ENCODE results near the gene CCDC154.

The CCDC154 gene

GRCh38 chr16:1398826-1399581 lies 45.4 kb downstream of the CCDC154 start:
- no peak overlapping the region for H3K4me3 ChIP-seq (ENCODE audit: control insufficient read depth, low read depth, low read length)
- no peak for DNase-seq (ENCODE audit: low read depth)

GRCh38 chr16:1398351-1398750 lies 46.0 kb downstream of the CCDC154 start:
- H3K4me3 ChIP-seq (ENCODE audit: control insufficient read depth, low read depth, low read length) = no peak overlapping the region
- no peak for DNase-seq (ENCODE audit: low read depth)
- no peak for TF ChIP-seq CTCF (conservative IDR thresholded peaks at IDR 0.05; ENCODE audit: control insufficient read depth, insufficient read depth, low read depth, low read length)

More at GRCh38 chr16:1398826-1399581, 45.4 kb downstream of the CCDC154 start:
- TF ChIP-seq CTCF (conservative IDR thresholded peaks at IDR 0.05; ENCODE audit: control insufficient read depth, insufficient read depth, low read depth, low read length) = no peak

- TF ChIP-seq CTCF (conservative IDR thresholded peaks at IDR 0.05; ENCODE audit: control insufficient read depth, insufficient read depth, low read depth, low read length) = no peak
- no peak for DNase-seq (ENCODE audit: low read depth)
- H3K4me3 ChIP-seq (ENCODE audit: control insufficient read depth, low read depth, low read length) = no peak overlapping the region
Measured at GRCh38 chr16:1397779-1398178, 46.6 kb downstream of the CCDC154 start.

GRCh38 chr16:1395444-1396031 lies 48.8 kb downstream of the CCDC154 start:
- TF ChIP-seq CTCF (conservative IDR thresholded peaks at IDR 0.05; ENCODE audit: control insufficient read depth, insufficient read depth, low read depth, low read length) = no peak
- H3K4me3 ChIP-seq (ENCODE audit: control insufficient read depth, low read depth, low read length) = no peak overlapping the region
- DNase-seq (ENCODE audit: low read depth) = no peak

- no peak for DNase-seq (ENCODE audit: low read depth)
- no peak for TF ChIP-seq CTCF (conservative IDR thresholded peaks at IDR 0.05; ENCODE audit: control insufficient read depth, insufficient read depth, low read depth, low read length)
- H3K4me3 ChIP-seq (ENCODE audit: control insufficient read depth, low read depth, low read length) = no peak overlapping the region
Measured at GRCh38 chr16:1394367-1394951, 49.9 kb downstream of the CCDC154 start.

- H3K4me3 ChIP-seq (ENCODE audit: control insufficient read depth, low read depth, low read length) = no peak overlapping the region
- TF ChIP-seq CTCF (conservative IDR thresholded peaks at IDR 0.05; ENCODE audit: control insufficient read depth, insufficient read depth, low read depth, low read length) = no peak
- no peak for DNase-seq (ENCODE audit: low read depth)
Measured at GRCh38 chr16:1393613-1394176, 50.7 kb downstream of the CCDC154 start.
